Transverse colon (tissue), 4 donors: ENCODE measurements around the gene DUSP15. TPM values are rescaled to one million over a fixed set of nuclear protein-coding genes. Genes with fewer than 3 reads are reported as not detected.

Experiments
- DNase-seq: peaks from one replicate; pipeline ENCODE4 v3.0.0-alpha.2; 2019
- H3K27ac ChIP-seq, 4 donors: fragments of 200-600 bp; sonication (generic); 2 replicates each; pipeline ENCODE4 v1.5.1; 2016 to 2018; ENCODE audit warnings: inconsistent platforms in 4 of 4
- H3K27me3 ChIP-seq: fragments of 200-600 bp; sonication (generic); 2 replicates; pipeline ENCODE4 v1.5.1; 2017; ENCODE audit warnings: inconsistent platforms
- H3K36me3 ChIP-seq, 4 donors: fragments of 200-600 bp; sonication (generic); 2 replicates each; pipeline ENCODE4 v1.5.1; 2017 to 2019; ENCODE audit warnings: inconsistent platforms in 4 of 4
- H3K4me1 ChIP-seq, 4 donors: fragments of 200-600 bp; sonication (generic); 2 replicates each; pipeline ENCODE4 v1.5.1; 2017 to 2020; ENCODE audit warnings: inconsistent platforms in 4 of 4
- H3K4me3 ChIP-seq, 4 donors: fragments of 200-600 bp; sonication (generic); 1 replicate in 1 of 4; 2 replicates in 3 of 4; pipeline versions ENCODE4 v1.5.1 to v1.6.1; 2017 to 2019; ENCODE audit warnings: inconsistent platforms in 4 of 4
- H3K9me3 ChIP-seq, 2 donors: fragments of 200-600 bp; sonication (generic); 2 replicates each; pipeline ENCODE4 v1.5.1; 2017 to 2019; ENCODE audit warnings: inconsistent platforms in 2 of 2
- CTCF ChIP-seq, 5 experiments: fragments of 200-600 bp in 3 of 5; fragments of 450-650 bp in 2 of 5; sonication (generic) in 3 of 5; IDR thresholded peaks; 1 replicate in 2 of 5; 2 replicates in 3 of 5; pipeline ENCODE4 v1.5.1; 2016 to 2017; ENCODE audit warnings: antibody characterized with exemption in 5 of 5, inconsistent platforms in 3 of 5, mild to moderate bottlenecking in 2 of 5, moderate library complexity in 1 of 5
- EP300 ChIP-seq: sonication (generic); formaldehyde crosslinking; IDR thresholded peaks from one replicate; pipeline ENCODE4 v1.6.1; 2017; ENCODE audit warnings: antibody characterized with exemption, low read depth
- POLR2A ChIP-seq: fragments of 450-650 bp; IDR thresholded peaks from one replicate; pipeline ENCODE4 v1.6.1; 2016; ENCODE audit warnings: antibody characterized with exemption, mild to moderate bottlenecking, moderate library complexity
- POLR2AphosphoS5 ChIP-seq, 3 donors: sonication (generic); formaldehyde crosslinking; IDR thresholded peaks; one replicate each; pipeline ENCODE4 v1.6.1; 2016; ENCODE audit warnings: antibody characterized with exemption in 3 of 3
- WGBS, 2 donors: methylation state at CpG; one replicate each; pipeline ENCODE4 v1.1.5; 2018; ENCODE audit warnings: low coverage in 1 of 2; 5-methylcytosine and 5-hydroxymethylcytosine counted together
- in situ Hi-C, 4 donors: fragments of 200-750 bp; cut with MboI; loops; one replicate each; pipeline versions ENCODE4 v1.15.0 to v1.15.1; 2017; ENCODE audit warnings: low sequenced_read_pairs in 3 of 4, low pct_ligation_motif_present in 1 of 4, low pct_unique_long_range_greater_than_20kb in 1 of 4
- intact Hi-C: fragments of 100-400 bp; cut with DNase I; formaldehyde crosslinking; loops from one replicate; pipeline ENCODE4 v1.15.1; 2023; ENCODE audit warnings: low total_unique reads
- total RNA-seq, 4 donors: library from RNA; depleted of rRNA; stranded (reverse); fragments of >200 nt; gene quantifications; one replicate each; pipeline ENCODE4 v1.1.0, GENCODE V29; 2016

Gene DUSP15
- total RNA-seq, 4 donors from 2014 or later = 1.1 TPM; not detected in 3

GRCh38 chr20:31916708-31917107 is 46.4 kb upstream of the DUSP15 start:
- WGBS, 2 donors = 79 to 85% methylated on average over 4 of the region's 4 CpGs
- H3K36me3 ChIP-seq = no peaks in the 10 kb centered on the region
- no peak overlapping the region for H3K27ac ChIP-seq
- no peak for DNase-seq
- H3K4me3 ChIP-seq = no peak overlapping the region
- in situ Hi-C loops (no loop called here), intact Hi-C loops (no loop called here)
- no peaks in the 10 kb centered on the region for H3K9me3 ChIP-seq
- peaks cover 4% of the 10 kb centered on the region for H3K27me3 ChIP-seq
- TF ChIP-seq CTCF (IDR thresholded peaks at IDR 0.05) (no peak), POLR2AphosphoS5 (IDR thresholded peaks at IDR 0.05) (no peak), POLR2A (no peak), EP300 (no peak)
- no peaks in the 10 kb centered on the region for H3K4me1 ChIP-seq

- no peak overlapping the region for H3K4me3 ChIP-seq
- H3K9me3 ChIP-seq = no peaks in the 10 kb centered on the region
- TF ChIP-seq CTCF (IDR thresholded peaks at IDR 0.05) = no peak
- TF ChIP-seq POLR2A = no peak
- no peak for TF ChIP-seq EP300
- TF ChIP-seq POLR2AphosphoS5 (IDR thresholded peaks at IDR 0.05) = no peak
- WGBS, 2 donors = 42 to 46% methylated on average over 4 to 7 of the region's 7 CpGs
- H3K36me3 ChIP-seq = no peaks in the 10 kb centered on the region
- in situ Hi-C loops (no loop called here), intact Hi-C loops (no loop called here)
- peaks cover 4% of the 10 kb centered on the region for H3K27me3 ChIP-seq
- no peak overlapping the region for H3K27ac ChIP-seq
- H3K4me1 ChIP-seq = no peaks in the 10 kb centered on the region
- DNase-seq = no peak
These were observed 45.4 kb upstream of the DUSP15 start for GRCh38 chr20:31915491-31916280.

GRCh38 chr20:31914170-31914569 is 43.8 kb upstream of the DUSP15 start:
- Histone ChIP-seq H3K36me3 (no peaks in the 10 kb centered on the region), H3K4me3 (no peak overlapping the region), H3K4me1 (no peaks in the 10 kb centered on the region), H3K27me3 (peaks cover 4% of the 10 kb centered on the region), H3K9me3 (no peaks in the 10 kb centered on the region), H3K27ac (no peak overlapping the region)
- DNase-seq = no peak
- WGBS, 2 donors = 57 to 77% methylated on average over 5 of the region's 5 CpGs
- in situ Hi-C loops (no loop called here), intact Hi-C loops (no loop called here)
- TF ChIP-seq POLR2A (no peak), EP300 (no peak), POLR2AphosphoS5 (IDR thresholded peaks at IDR 0.05) (no peak), CTCF (IDR thresholded peaks at IDR 0.05) (no peak)

GRCh38 chr20:31913431-31914157 is 43.3 kb upstream of the DUSP15 start:
- intact Hi-C loops (no loop called here), in situ Hi-C loops (no loop called here)
- Histone ChIP-seq H3K27ac (no peak overlapping the region), H3K4me1 (no peaks in the 10 kb centered on the region), H3K4me3 (no peak overlapping the region), H3K27me3 (peaks cover 3% of the 10 kb centered on the region), H3K36me3 (no peaks in the 10 kb centered on the region), H3K9me3 (no peaks in the 10 kb centered on the region)
- no peak for DNase-seq
- no peak for TF ChIP-seq CTCF (IDR thresholded peaks at IDR 0.05)
- TF ChIP-seq POLR2A = no peak
- no peak for TF ChIP-seq POLR2AphosphoS5 (IDR thresholded peaks at IDR 0.05)
- no peak for TF ChIP-seq EP300
- 86% methylated on average over 15 of the region's 15 CpGs; no CpG with 5 or more reads in 1 of the 2 donors for WGBS, 2 donors
